Left lung (tissue), 10 donors: Measurements from ENCODE around the gene RAB5IF. TPM values are rescaled to one million over a fixed set of nuclear protein-coding genes. Genes with fewer than 3 reads are reported as not detected.
A peak's percentile ranks its signal among the peaks of the same experiment; 100 is the strongest.

Experiments
- ATAC-seq: fragments of 200-7000 bp; cut with Tn5 transposase; one replicate; pipeline ENCODE4 v1.9.1; 2020; ENCODE audit warnings: moderate library complexity
- DNase-seq, 4 donors: peaks; one replicate each; pipeline ENCODE4 v3.0.0-alpha.2; 2013 to 2020
- H3K27ac ChIP-seq, 2 donors: fragments of 200-600 bp; sonication (generic) in 1 of 2; one replicate each; pipeline versions ENCODE4 v1.5.0 to v1.8.0; 2020 to 2021
- H3K27me3 ChIP-seq, 2 donors: fragments of 200-600 bp; sonication (generic) in 1 of 2; one replicate each; pipeline versions ENCODE4 v1.5.0 to v1.8.0; 2020 to 2021
- H3K36me3 ChIP-seq, 2 donors: fragments of 200-600 bp; sonication (generic) in 1 of 2; one replicate each; pipeline versions ENCODE4 v1.5.0 to v1.8.0; 2020 to 2021
- H3K4me1 ChIP-seq, 2 donors: fragments of 200-600 bp; one replicate each; pipeline ENCODE4 v1.8.0; 2021
- H3K4me3 ChIP-seq, 2 donors: fragments of 200-600 bp; sonication (generic) in 1 of 2; one replicate each; pipeline versions ENCODE4 v1.5.0 to v1.8.0; 2020 to 2021; ENCODE audit warnings: mild to moderate bottlenecking in 1 of 2
- H3K9me3 ChIP-seq, 2 donors: fragments of 200-600 bp; sonication (generic) in 1 of 2; one replicate each; pipeline versions ENCODE4 v1.5.0 to v1.8.0; 2020 to 2021
- CTCF ChIP-seq, 2 donors: fragments of 200-600 bp; sonication (generic) in 1 of 2; IDR thresholded peaks; one replicate each; pipeline versions ENCODE4 v1.5.0 to v1.8.0; 2021; ENCODE audit warnings: antibody characterized with exemption in 2 of 2
- intact Hi-C, 2 donors: fragments of 100-400 bp; cut with DNase I; formaldehyde crosslinking; loops; one replicate each; pipeline versions ENCODE4 v1.11.2 to v1.14.2; 2022
- polyA plus RNA-seq, 6 donors: library from polyadenylated mRNA; unstranded; fragments of 120-200 nt; gene quantifications; one replicate each; pipeline ENCODE4 v1.2.1, GENCODE V29; 2013; ENCODE audit not compliant: insufficient read length in 6 of 6
- total RNA-seq, 2 donors: library from RNA; stranded (reverse); fragmentation: NEBNext Ultra II Directional; extraction: Animal tissue kit (Norgen Biotek cat#: 25700); gene quantifications; one replicate each; pipeline ENCODE4 v1.2.1, GENCODE V29; 2021
- donor health status: DM: no; HTN: yes; CAD: no.
- donor health status: DM: no; HTN: no; CAD: no.

The RAB5IF gene
- total and polyA plus RNA-seq, 8 donors, result 42.2 to 167 (median 48.3) TPM

- H3K4me1 ChIP-seq, result peaks cover 4 to 22% of the 10 kb centered on the region in 2 donors
- peak; percentile 91 for ATAC-seq
- H3K36me3 ChIP-seq, result no peaks in the 10 kb centered on the region
- peak within 1 kb of the TSS; percentile 72 to 83 for H3K4me3 ChIP-seq
- peaks cover 0 to 18% of the 10 kb centered on the region in 2 donors for H3K27me3 ChIP-seq
- no peak for TF ChIP-seq CTCF (IDR thresholded peaks at IDR 0.05)
- no peaks in the 10 kb centered on the region for H3K9me3 ChIP-seq
- DNase-seq, result peak; percentile 85 to 96 (median 91)
- intact Hi-C loops, result no loop called here
- peak within 1 kb of the TSS; percentile 83 to 90 for H3K27ac ChIP-seq
Measured at GRCh38 chr20:36573103-36573797, 32.3 kb upstream of the RAB5IF start, which contains the start of gene TGIF2. TSS of gene TGIF2 (plus strand) at chr20:36573597. CDS start at chr20:36578775, 5,178 bp downstream.

GRCh38 chr20:36573798-36574365, 31.7 kb upstream of the RAB5IF start:
- H3K9me3 ChIP-seq, result no peaks in the 10 kb centered on the region
- H3K36me3 ChIP-seq, result peaks cover 0 to 4% of the 10 kb centered on the region in 2 donors
- DNase-seq, result peak in 2 of 4 donors; percentile 58 to 88
- peak; percentile 16 for ATAC-seq
- intact Hi-C loops, result no loop called here
- peak overlapping the region; percentile 72 to 83 for H3K4me3 ChIP-seq
- H3K4me1 ChIP-seq, result peaks cover 4 to 22% of the 10 kb centered on the region in 2 donors
- peak overlapping the region; percentile 83 to 90 for H3K27ac ChIP-seq
- no peak for TF ChIP-seq CTCF (IDR thresholded peaks at IDR 0.05)
- H3K27me3 ChIP-seq, result peaks cover 0 to 18% of the 10 kb centered on the region in 2 donors

GRCh38 chr20:36574366-36575135, 31.0 kb upstream of the RAB5IF start:
- Histone ChIP-seq H3K9me3 (no peaks in the 10 kb centered on the region), H3K4me3 (peak overlapping the region; percentile 72 to 83), H3K27ac (peak overlapping the region; percentile 83 to 90), H3K36me3 (peaks cover 0 to 11% of the 10 kb centered on the region in 2 donors), H3K27me3 (peaks cover 0 to 18% of the 10 kb centered on the region in 2 donors), H3K4me1 (peaks cover 4 to 22% of the 10 kb centered on the region in 2 donors)
- ATAC-seq (peak; percentile 41), DNase-seq (peak in 3 of 4 donors; percentile 58 to 87 (median 65))
- no peak for TF ChIP-seq CTCF (IDR thresholded peaks at IDR 0.05)
- intact Hi-C loops, result no loop called here

- Histone ChIP-seq H3K27ac (no peak overlapping the region), H3K27me3 (peaks cover 0 to 18% of the 10 kb centered on the region in 2 donors), H3K36me3 (peaks cover 0 to 26% of the 10 kb centered on the region in 2 donors), H3K9me3 (no peaks in the 10 kb centered on the region), H3K4me1 (peaks cover 4 to 22% of the 10 kb centered on the region in 2 donors), H3K4me3 (no peak overlapping the region)
- DNase-seq (no peak), ATAC-seq (no peak)
- no peak for TF ChIP-seq CTCF (IDR thresholded peaks at IDR 0.05)
- intact Hi-C loops, result no loop called here
Measured at GRCh38 chr20:36576081-36576445, 29.5 kb upstream of the RAB5IF start.
